CD4-positive, CD25-positive, alpha-beta regulatory T cell (primary cell): Measurements from ENCODE around the gene UBR7. TPM values are rescaled to one million over a fixed set of nuclear protein-coding genes. Genes with fewer than 3 reads are reported as not detected.
A peak's percentile ranks its signal among the peaks of the same experiment; 100 is the strongest.

Experiments
- ATAC-seq, 2 donors: fragments of 150-1000 bp; cut with Tn5 transposase; one replicate each; pipeline ENCODE4 v1.10.0; 2021; ENCODE audit warnings: low read depth in 2 of 2, moderate number of reproducible peaks in 2 of 2, moderate library complexity in 1 of 2
- DNase-seq, 3 donors: peaks; one replicate each; pipeline versions ENCODE4 v3.0.0 to v3.0.0-alpha.2; 2012 to 2022; ENCODE audit warnings: mixed read lengths in 1 of 3
- H3K27ac ChIP-seq: one replicate; pipeline ENCODE4 v1.7.0; 2013; ENCODE audit warnings: mild to moderate bottlenecking, low read length; ENCODE audit not compliant: insufficient read depth, poor library complexity, severe bottlenecking
- H3K27me3 ChIP-seq: one replicate; pipeline ENCODE4 v1.7.0; 2013; ENCODE audit warnings: low read length; ENCODE audit not compliant: control insufficient read depth, insufficient read depth
- H3K36me3 ChIP-seq: one replicate; pipeline ENCODE4 v1.7.0; 2013; ENCODE audit warnings: mild to moderate bottlenecking, low read length, moderate library complexity; ENCODE audit not compliant: control insufficient read depth, insufficient read depth
- H3K4me1 ChIP-seq: 2 replicates; pipeline ENCODE4 v1.7.0; 2013; ENCODE audit warnings: mild to moderate bottlenecking, low read length; ENCODE audit not compliant: insufficient read depth, control insufficient read depth, poor library complexity, severe bottlenecking
- H3K4me3 ChIP-seq: one replicate; pipeline ENCODE4 v1.7.0; 2013; ENCODE audit warnings: low read depth, mild to moderate bottlenecking, low read length, moderate library complexity
- H3K9me3 ChIP-seq, 2 experiments: 1 replicate in 1 of 2; 2 replicates in 1 of 2; pipeline ENCODE4 v1.7.0; 2013; ENCODE audit warnings: low read length in 2 of 2, mild to moderate bottlenecking in 1 of 2, moderate library complexity in 1 of 2; ENCODE audit not compliant: control insufficient read depth in 2 of 2
- H3K27ac Mint-ChIP-seq, 3 donors: one replicate each; pipeline ENCODE4 v1.8.0; 2020 to 2022; ENCODE audit warnings: mild to moderate bottlenecking in 3 of 3, mixed read lengths in 3 of 3, moderate library complexity in 2 of 3
- H3K27me3 Mint-ChIP-seq: one replicate; pipeline ENCODE4 v1.8.0; 2022; ENCODE audit warnings: mild to moderate bottlenecking, mixed read lengths
- H3K36me3 Mint-ChIP-seq: one replicate; pipeline ENCODE4 v1.8.0; 2020; ENCODE audit warnings: mixed read lengths
- H3K4me1 Mint-ChIP-seq, 4 donors: one replicate each; pipeline ENCODE4 v1.8.0; 2020 to 2022; ENCODE audit warnings: mixed read lengths in 4 of 4, mild to moderate bottlenecking in 1 of 4
- H3K4me3 Mint-ChIP-seq, 4 donors: one replicate each; pipeline ENCODE4 v1.8.0; 2020 to 2022; ENCODE audit warnings: mild to moderate bottlenecking in 4 of 4, mixed read lengths in 4 of 4, moderate library complexity in 3 of 4
- H3K9me3 Mint-ChIP-seq, 7 donors: one replicate each; pipeline ENCODE4 v1.8.0; 2020 to 2022; ENCODE audit warnings: mixed read lengths in 7 of 7, mild to moderate bottlenecking in 3 of 7, moderate library complexity in 2 of 7
- polyA plus RNA-seq, 4 donors: library from polyadenylated mRNA; unstranded; fragments of 300-500 nt; fragmentation: Illumina TruSeq; gene quantifications; one replicate each; pipeline ENCODE4 v1.2.3, GENCODE V29; 2021
- total RNA-seq: library from RNA; stranded (reverse); gene quantifications from one replicate; pipeline ENCODE4 v1.2.3, GENCODE V29; 2022

The UBR7 gene
- total and polyA plus RNA-seq, 5 donors from 2014 or later, result 13.2 to 45.4 (median 36.5) TPM

DNA sequence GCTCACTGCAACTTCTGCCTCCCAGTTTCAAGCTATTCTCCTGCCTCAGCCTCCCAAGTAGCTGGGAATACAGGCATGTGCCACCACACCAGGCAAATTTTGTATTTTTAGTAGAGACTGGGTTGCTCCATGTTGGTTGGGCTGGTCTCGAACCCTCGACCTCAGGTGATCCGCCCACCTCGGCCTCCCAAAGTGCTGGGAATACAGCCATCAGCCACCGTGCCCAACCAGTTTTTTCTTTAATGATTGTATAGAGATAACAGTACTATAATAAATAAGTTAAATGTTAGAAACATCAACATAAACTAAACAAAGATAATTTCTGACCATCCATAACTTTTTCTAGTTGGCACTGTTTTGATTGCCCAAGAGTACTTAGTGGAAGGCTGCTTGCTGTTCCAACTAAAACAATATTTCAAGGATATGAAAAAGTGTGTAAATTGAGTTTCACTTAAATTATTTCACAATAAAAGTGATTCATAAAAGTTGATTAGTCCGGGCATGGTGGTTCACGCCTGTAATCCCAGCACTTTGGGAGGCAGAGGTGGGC, 5.8 kb upstream of the UBR7 start:
- Histone ChIP-seq H3K27me3 (no peaks in the 10 kb centered on the region), H3K27ac (no peak overlapping the region), H3K36me3 (no peaks in the 10 kb centered on the region), H3K4me1 (peaks cover 19% of the 10 kb centered on the region), H3K9me3 (no peaks in the 10 kb centered on the region), H3K4me3 (no peak overlapping the region)
- H3K36me3 Mint-ChIP-seq, result peaks cover 3% of the 10 kb centered on the region
- H3K27me3 Mint-ChIP-seq, result no peaks in the 10 kb centered on the region
- no peaks in the 10 kb centered on the region for H3K9me3 Mint-ChIP-seq
- DNase-seq (no peak), ATAC-seq (no peak)
- H3K4me3 Mint-ChIP-seq, result peak overlapping the region in 1 of 4 donors; percentile 22
- no peak overlapping the region for H3K27ac Mint-ChIP-seq
- peaks cover 10 to 33% (median 20%) of the 10 kb centered on the region in 4 donors for H3K4me1 Mint-ChIP-seq

GRCh38 chr14:93207468-93208308, 632 bp downstream of the UBR7 start:
- no peaks in the 10 kb centered on the region for H3K9me3 Mint-ChIP-seq
- Histone ChIP-seq H3K27me3 (no peaks in the 10 kb centered on the region), H3K4me1 (peaks cover 41% of the 10 kb centered on the region), H3K9me3 (no peaks in the 10 kb centered on the region), H3K36me3 (peaks cover 14% of the 10 kb centered on the region), H3K4me3 (peak overlapping the region; percentile 88), H3K27ac (peak overlapping the region; percentile 82)
- H3K27me3 Mint-ChIP-seq, result no peaks in the 10 kb centered on the region
- H3K36me3 Mint-ChIP-seq, result peaks cover 12% of the 10 kb centered on the region
- H3K4me3 Mint-ChIP-seq, result peak overlapping the region; percentile 94 to 99 (median 96)
- peak in 1 of 2 donors; percentile 23 for ATAC-seq
- peak; percentile 5 to 66 (median 16) for DNase-seq
- peak overlapping the region; percentile 65 to 95 (median 83) for H3K27ac Mint-ChIP-seq
- H3K4me1 Mint-ChIP-seq, result peaks cover 28 to 60% (median 43%) of the 10 kb centered on the region in 4 donors

GRCh38 chr14:93212432-93212831, 5.4 kb downstream of the UBR7 start:
- H3K9me3 ChIP-seq, result no peaks in the 10 kb centered on the region
- no peak overlapping the region for H3K4me3 ChIP-seq
- H3K9me3 Mint-ChIP-seq, result no peaks in the 10 kb centered on the region
- H3K36me3 Mint-ChIP-seq, result peaks cover 31% of the 10 kb centered on the region
- no peak overlapping the region for H3K4me3 Mint-ChIP-seq
- DNase-seq, result no peak
- peaks cover 53% of the 10 kb centered on the region for H3K36me3 ChIP-seq
- no peak for ATAC-seq
- H3K4me1 ChIP-seq, result peaks cover 19% of the 10 kb centered on the region
- H3K27ac Mint-ChIP-seq, result no peak overlapping the region
- H3K27me3 ChIP-seq, result no peaks in the 10 kb centered on the region
- H3K4me1 Mint-ChIP-seq, result peaks cover 14 to 36% (median 23%) of the 10 kb centered on the region in 4 donors
- H3K27ac ChIP-seq, result no peak overlapping the region
- H3K27me3 Mint-ChIP-seq, result no peaks in the 10 kb centered on the region

DNA sequence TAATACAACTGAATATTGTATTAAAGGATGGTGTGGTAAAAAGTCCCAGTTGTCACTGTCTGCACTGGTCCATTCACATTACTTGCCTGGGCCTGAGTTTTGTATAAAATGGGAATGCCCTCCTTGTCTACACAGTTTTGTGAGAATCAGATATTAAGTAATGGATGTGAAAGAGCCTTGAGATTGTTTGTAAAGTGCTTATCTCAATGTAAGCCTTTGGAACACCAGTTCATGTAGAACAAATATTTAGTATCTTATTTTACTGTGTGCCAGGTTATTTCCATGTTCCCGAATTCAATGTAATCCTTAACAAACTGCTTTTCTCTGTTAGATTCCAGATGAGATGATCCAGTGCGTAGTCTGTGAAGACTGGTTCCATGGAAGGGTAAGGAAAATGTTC, 7.5 kb downstream of the UBR7 start:
- no peak overlapping the region for H3K27ac ChIP-seq
- Mint-ChIP-seq H3K36me3 (peaks cover 37% of the 10 kb centered on the region), H3K4me3 (no peak overlapping the region), H3K4me1 (peaks cover 3 to 22% (median 9%) of the 10 kb centered on the region in 4 donors), H3K27me3 (no peaks in the 10 kb centered on the region), H3K9me3 (no peaks in the 10 kb centered on the region), H3K27ac (no peak overlapping the region)
- no peak overlapping the region for H3K4me3 ChIP-seq
- ATAC-seq (no peak), DNase-seq (no peak)
- peaks cover 56% of the 10 kb centered on the region for H3K36me3 ChIP-seq
- no peaks in the 10 kb centered on the region for H3K27me3 ChIP-seq
- no peaks in the 10 kb centered on the region for H3K9me3 ChIP-seq
- peaks cover 5% of the 10 kb centered on the region for H3K4me1 ChIP-seq

DNA sequence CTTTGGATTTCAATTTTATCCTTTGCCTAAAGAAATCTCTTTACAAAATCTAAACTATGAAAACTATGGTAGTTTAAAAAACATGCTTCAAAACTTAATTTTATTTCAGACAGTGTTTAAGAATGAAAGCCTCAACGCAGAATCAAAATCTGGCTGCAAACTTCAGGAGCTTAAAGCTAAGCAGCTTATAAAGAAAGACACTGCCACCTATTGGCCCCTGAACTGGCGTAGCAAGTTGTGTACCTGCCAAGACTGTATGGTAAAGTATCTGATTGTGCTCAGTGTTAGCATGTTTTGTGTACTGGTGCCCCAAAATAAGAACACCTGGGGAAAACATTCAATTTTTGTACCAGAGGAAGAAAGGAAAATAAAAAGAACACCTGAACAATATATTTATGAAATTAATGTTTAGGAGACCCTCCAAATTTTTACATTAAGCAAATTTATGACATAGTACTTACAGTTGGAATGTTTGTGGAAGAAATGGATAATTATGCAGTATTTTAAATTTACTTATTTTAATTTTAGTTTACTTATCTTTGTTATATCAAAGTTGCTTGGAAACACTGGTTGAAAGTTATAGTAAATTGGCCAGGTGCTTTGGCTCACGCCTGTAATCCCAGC, 12.2 kb downstream of the UBR7 start:
- Histone ChIP-seq H3K4me3 (no peak overlapping the region), H3K27ac (no peak overlapping the region), H3K36me3 (peaks cover 54% of the 10 kb centered on the region), H3K4me1 (no peaks in the 10 kb centered on the region), H3K9me3 (no peaks in the 10 kb centered on the region), H3K27me3 (no peaks in the 10 kb centered on the region)
- peaks cover 0 to 6% (median 3%) of the 10 kb centered on the region in 4 donors for H3K4me1 Mint-ChIP-seq
- no peak overlapping the region for H3K4me3 Mint-ChIP-seq
- H3K27ac Mint-ChIP-seq, result no peak overlapping the region
- peaks cover 49% of the 10 kb centered on the region for H3K36me3 Mint-ChIP-seq
- peak; percentile 29 to 84 (median 58) for DNase-seq
- H3K27me3 Mint-ChIP-seq, result no peaks in the 10 kb centered on the region
- H3K9me3 Mint-ChIP-seq, result no peaks in the 10 kb centered on the region
- peak; percentile 82 to 91 for ATAC-seq

GRCh38 chr14:93220509-93220908, 13.5 kb downstream of the UBR7 start:
- Histone ChIP-seq H3K9me3 (no peaks in the 10 kb centered on the region), H3K27me3 (no peaks in the 10 kb centered on the region), H3K4me1 (no peaks in the 10 kb centered on the region), H3K4me3 (no peak overlapping the region), H3K36me3 (peaks cover 53% of the 10 kb centered on the region), H3K27ac (no peak overlapping the region)
- ATAC-seq (no peak), DNase-seq (no peak)
- Mint-ChIP-seq H3K4me1 (peaks cover 0 to 6% (median 3%) of the 10 kb centered on the region in 4 donors), H3K4me3 (no peak overlapping the region), H3K27ac (no peak overlapping the region), H3K9me3 (no peaks in the 10 kb centered on the region), H3K36me3 (peaks cover 52% of the 10 kb centered on the region), H3K27me3 (no peaks in the 10 kb centered on the region)

- ATAC-seq, result no peak
- Histone ChIP-seq H3K27ac (no peak overlapping the region), H3K27me3 (no peaks in the 10 kb centered on the region), H3K4me1 (no peaks in the 10 kb centered on the region), H3K4me3 (no peak overlapping the region), H3K9me3 (no peaks in the 10 kb centered on the region), H3K36me3 (peaks cover 60% of the 10 kb centered on the region)
- no peaks in the 10 kb centered on the region for H3K9me3 Mint-ChIP-seq
- H3K27ac Mint-ChIP-seq, result no peak overlapping the region
- H3K4me3 Mint-ChIP-seq, result no peak overlapping the region
- no peak for DNase-seq
- no peaks in the 10 kb centered on the region for H3K27me3 Mint-ChIP-seq
- peaks cover 56% of the 10 kb centered on the region for H3K36me3 Mint-ChIP-seq
- H3K4me1 Mint-ChIP-seq, result peaks cover 0 to 6% (median 5%) of the 10 kb centered on the region in 4 donors
These were observed 16.5 kb downstream of the UBR7 start for GRCh38 chr14:93223565-93223964.
